Cardiac fibroblast (primary cell): ENCODE measurements around the gene LRP2.

ENCODE experiments used
- DNase-seq, 2 donors: peaks; one replicate each; pipeline versions ENCODE4 v3.0.0 to v3.0.0-alpha.2; 2010; ENCODE audit warnings: low read depth in 2 of 2
- H3K4me3 ChIP-seq, 2 donors: replicated peaks in 1 of 2; 1 replicate in 1 of 2; 2 replicates in 1 of 2; pipeline ENCODE4 v1.5.1; 2011; ENCODE audit warnings: low read depth in 2 of 2, low read length in 2 of 2, mild to moderate bottlenecking in 2 of 2, moderate library complexity in 1 of 2
- CTCF ChIP-seq: IDR thresholded peaks from one replicate; pipeline ENCODE4 v1.5.1; 2011; ENCODE audit warnings: low read depth, mild to moderate bottlenecking, low read length, inconsistent platforms

Gene LRP2

GRCh38 chr2:169362894-169363559 is 693 bp upstream of the LRP2 start:
- H3K4me3 ChIP-seq = peak overlapping the region; percentile 18 to 32
- no peak for TF ChIP-seq CTCF
- DNase-seq = peak in 1 of 2 donors; percentile 7

GRCh38 chr2:169361706-169362117 is 622 bp downstream of the LRP2 start:
- DNase-seq = peak in 1 of 2 donors; percentile 8
- no peak for TF ChIP-seq CTCF
- peak overlapping the region; percentile 21 to 22 for H3K4me3 ChIP-seq

GRCh38 chr2:169360984-169361705 is 1.2 kb downstream of the LRP2 start:
- peak overlapping the region in 1 of 2 donors; percentile 22 for H3K4me3 ChIP-seq
- TF ChIP-seq CTCF = no peak
- DNase-seq = no peak

- no peak for TF ChIP-seq CTCF
- DNase-seq = no peak
- H3K4me3 ChIP-seq = no peak overlapping the region
These were observed 4.3 kb downstream of the LRP2 start for GRCh38 chr2:169358016-169358415.

- H3K4me3 ChIP-seq = no peak overlapping the region
- no peak for DNase-seq
- TF ChIP-seq CTCF = no peak
These were observed 8.1 kb downstream of the LRP2 start for GRCh38 chr2:169354244-169354643.

GRCh38 chr2:169351725-169352124 is 10.6 kb downstream of the LRP2 start:
- no peak for TF ChIP-seq CTCF
- H3K4me3 ChIP-seq = no peak overlapping the region
- no peak for DNase-seq
